GM12801 (cell line): ENCODE measurements around the gene ABCG2.

Experiments
- TF ChIP-seq, protein P1 (sequence below): IDR thresholded peaks from one replicate; pipeline ENCODE4 v1.5.1; 2011; ENCODE audit warnings: control low read depth; ENCODE audit not compliant: insufficient read length; ENCODE audit errors: extremely low read depth

Gene ABCG2

DNA sequence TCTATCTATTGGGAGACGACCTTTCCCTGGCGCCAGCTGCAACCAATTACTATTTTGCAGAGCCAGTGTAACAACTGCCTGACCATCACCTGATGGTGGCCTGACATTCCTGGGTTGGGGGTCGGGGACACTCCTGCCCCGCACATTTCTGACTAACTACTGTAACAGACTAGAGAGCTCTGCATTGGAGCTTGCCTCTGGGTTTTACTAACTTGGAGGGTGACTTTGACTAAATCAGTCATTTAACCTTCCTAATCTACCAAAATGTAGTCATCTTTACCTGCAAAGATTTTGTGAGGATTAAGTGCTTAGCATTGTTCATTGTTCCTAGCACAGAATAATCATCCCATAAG, 37.5 kb upstream of the ABCG2 start:
- TF ChIP-seq, protein P1, sequence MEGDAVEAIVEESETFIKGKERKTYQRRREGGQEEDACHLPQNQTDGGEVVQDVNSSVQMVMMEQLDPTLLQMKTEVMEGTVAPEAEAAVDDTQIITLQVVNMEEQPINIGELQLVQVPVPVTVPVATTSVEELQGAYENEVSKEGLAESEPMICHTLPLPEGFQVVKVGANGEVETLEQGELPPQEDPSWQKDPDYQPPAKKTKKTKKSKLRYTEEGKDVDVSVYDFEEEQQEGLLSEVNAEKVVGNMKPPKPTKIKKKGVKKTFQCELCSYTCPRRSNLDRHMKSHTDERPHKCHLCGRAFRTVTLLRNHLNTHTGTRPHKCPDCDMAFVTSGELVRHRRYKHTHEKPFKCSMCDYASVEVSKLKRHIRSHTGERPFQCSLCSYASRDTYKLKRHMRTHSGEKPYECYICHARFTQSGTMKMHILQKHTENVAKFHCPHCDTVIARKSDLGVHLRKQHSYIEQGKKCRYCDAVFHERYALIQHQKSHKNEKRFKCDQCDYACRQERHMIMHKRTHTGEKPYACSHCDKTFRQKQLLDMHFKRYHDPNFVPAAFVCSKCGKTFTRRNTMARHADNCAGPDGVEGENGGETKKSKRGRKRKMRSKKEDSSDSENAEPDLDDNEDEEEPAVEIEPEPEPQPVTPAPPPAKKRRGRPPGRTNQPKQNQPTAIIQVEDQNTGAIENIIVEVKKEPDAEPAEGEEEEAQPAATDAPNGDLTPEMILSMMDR = no peak

- TF ChIP-seq, protein P1 = no peak
Measured at GRCh38 chr4:88195328-88196012, 37.0 kb upstream of the ABCG2 start.

DNA sequence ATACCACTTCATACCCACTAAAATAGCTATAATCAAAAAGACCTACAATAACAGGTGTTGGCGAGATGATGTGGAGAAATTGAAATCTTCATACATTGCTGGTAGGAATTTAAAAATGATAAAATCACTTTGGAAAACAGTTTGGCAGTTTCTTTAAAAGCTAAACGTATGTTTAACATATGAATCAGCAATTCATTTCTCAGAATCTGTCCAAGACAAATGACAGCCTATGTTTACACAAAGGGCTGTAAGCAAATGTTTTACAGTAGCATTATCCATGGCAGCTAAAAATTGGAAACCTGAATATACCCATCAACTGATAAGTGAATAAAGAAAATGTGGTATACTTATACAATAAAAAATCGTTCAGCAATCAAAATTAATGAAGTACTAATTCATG, 33.0 kb upstream of the ABCG2 start:
- TF ChIP-seq, protein P1 = no peak

GRCh38 chr4:88189881-88190585, 31.6 kb upstream of the ABCG2 start:
- TF ChIP-seq, protein P1 = no peak

DNA sequence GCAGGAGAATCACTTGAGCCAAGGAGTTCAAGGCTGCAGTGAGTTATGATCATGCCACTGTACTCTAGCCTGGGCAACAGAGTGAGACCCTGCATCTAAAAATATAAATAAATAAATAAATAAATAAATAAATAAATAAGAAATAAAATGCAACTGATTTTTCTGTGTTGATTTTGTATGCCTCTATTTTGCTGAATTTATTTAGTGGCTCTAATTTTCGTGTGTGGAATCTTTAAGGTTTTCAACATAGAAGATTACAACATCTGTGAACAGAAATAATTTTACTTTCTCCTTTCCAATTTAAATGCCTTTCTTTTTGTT, 30.9 kb upstream of the ABCG2 start:
- TF ChIP-seq, protein P1 = no peak

GRCh38 chr4:88188738-88189417, 30.4 kb upstream of the ABCG2 start:
- TF ChIP-seq, protein P1 = no peak

DNA sequence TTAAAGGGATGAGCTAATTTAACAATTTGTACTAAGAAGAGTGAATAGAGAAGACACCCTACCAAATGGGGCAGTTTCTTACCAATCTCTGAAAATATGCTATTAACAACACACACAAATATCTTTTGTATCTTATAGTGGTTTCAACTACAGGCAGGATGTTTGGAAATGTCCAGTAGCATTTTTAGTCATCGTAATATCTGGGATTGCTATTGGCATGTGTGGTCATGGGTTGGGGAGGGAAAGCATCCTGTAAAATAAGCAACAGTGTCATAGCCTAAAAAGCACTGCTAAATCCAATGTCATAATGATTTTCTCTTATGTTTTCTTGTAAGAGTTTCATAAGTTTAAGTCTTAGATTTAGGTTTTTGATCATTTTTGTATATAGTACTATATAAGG, 29.3 kb upstream of the ABCG2 start:
- TF ChIP-seq, protein P1 = no peak
